ENCODE results near the gene TXNDC5. TPM values are rescaled to one million over a fixed set of nuclear protein-coding genes. Genes with fewer than 3 reads are reported as not detected.

The TXNDC5 gene
- total and polyA plus RNA-seq, 12 donors: 26.5 to 78.0 (median 38.3) TPM

GRCh38 chr6:7865781-7866180, 44.8 kb downstream of the TXNDC5 start:
- ATAC-seq: peak in 5 of 8 donors; percentile 41 to 62 (median 48)
- peaks cover 0 to 11% (median 0%) of the 10 kb centered on the region in 9 donors for H3K4me1 ChIP-seq
- no peak overlapping the region for H3K4me3 ChIP-seq
- no peak overlapping the region for H3K27ac ChIP-seq
- H3K27me3 ChIP-seq: no peaks in the 10 kb centered on the region
- WGBS, 2 donors: 41 to 42% methylated on average over 6 of the region's 6 CpGs
- DNase-seq: no peak
- no peaks in the 10 kb centered on the region for H3K9me3 ChIP-seq
- no peaks in the 10 kb centered on the region for H3K36me3 ChIP-seq
- TF ChIP-seq, protein P1, sequence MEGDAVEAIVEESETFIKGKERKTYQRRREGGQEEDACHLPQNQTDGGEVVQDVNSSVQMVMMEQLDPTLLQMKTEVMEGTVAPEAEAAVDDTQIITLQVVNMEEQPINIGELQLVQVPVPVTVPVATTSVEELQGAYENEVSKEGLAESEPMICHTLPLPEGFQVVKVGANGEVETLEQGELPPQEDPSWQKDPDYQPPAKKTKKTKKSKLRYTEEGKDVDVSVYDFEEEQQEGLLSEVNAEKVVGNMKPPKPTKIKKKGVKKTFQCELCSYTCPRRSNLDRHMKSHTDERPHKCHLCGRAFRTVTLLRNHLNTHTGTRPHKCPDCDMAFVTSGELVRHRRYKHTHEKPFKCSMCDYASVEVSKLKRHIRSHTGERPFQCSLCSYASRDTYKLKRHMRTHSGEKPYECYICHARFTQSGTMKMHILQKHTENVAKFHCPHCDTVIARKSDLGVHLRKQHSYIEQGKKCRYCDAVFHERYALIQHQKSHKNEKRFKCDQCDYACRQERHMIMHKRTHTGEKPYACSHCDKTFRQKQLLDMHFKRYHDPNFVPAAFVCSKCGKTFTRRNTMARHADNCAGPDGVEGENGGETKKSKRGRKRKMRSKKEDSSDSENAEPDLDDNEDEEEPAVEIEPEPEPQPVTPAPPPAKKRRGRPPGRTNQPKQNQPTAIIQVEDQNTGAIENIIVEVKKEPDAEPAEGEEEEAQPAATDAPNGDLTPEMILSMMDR (IDR thresholded peaks at IDR 0.05): peak in 3 of 9 donors; percentile 8 to 17 (median 10)
- intact Hi-C loops (cut with DNase I): no loop called here

DNA sequence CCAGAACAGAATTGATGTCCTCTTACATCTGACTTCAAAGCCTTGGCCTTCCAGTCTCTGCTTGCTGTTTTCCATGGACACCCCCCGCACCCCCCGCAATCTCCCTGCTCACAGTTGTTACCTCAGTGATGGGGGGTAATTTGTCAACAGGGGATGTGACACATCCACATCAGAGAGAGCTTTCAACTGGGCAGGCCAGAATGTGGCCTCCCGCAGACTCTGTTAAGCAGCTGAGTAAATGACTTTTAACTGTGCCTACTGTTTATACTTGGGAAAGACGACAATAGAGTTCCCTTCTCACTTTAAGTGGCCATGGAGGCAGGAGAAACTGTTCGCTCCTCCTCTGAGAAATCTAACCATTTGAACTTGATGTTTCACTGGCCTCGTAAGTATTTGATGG, 51.0 kb downstream of the TXNDC5 start:
- intact Hi-C loops (cut with DNase I): no loop called here
- Histone ChIP-seq H3K27ac (no peak overlapping the region), H3K9me3 (no peaks in the 10 kb centered on the region), H3K27me3 (no peaks in the 10 kb centered on the region), H3K36me3 (no peaks in the 10 kb centered on the region), H3K4me3 (no peak overlapping the region), H3K4me1 (no peaks in the 10 kb centered on the region)
- 70 to 73% methylated on average over 6 of the region's 6 CpGs for WGBS, 2 donors
- TF ChIP-seq, protein P1 (IDR thresholded peaks at IDR 0.05): no peak
- no peak for DNase-seq
- no peak for ATAC-seq

DNA sequence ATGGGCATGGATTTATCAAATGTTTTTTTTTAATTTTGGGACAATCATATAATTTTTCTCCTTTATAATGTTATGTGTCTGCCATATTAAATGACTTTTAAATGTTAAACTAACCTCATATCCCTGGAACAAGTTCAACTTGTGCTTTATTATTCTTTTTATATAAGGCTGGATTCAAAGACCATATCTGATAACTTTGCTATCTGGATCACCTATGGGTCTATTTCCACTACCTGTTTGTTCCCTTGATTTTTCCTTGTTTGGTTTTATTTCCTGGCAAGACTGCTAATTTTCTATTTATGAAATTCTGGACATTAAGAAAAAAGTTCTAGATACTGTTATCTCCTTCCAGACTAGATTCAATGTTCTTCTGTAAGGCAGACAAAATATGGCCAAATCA, 58.8 kb downstream of the TXNDC5 start:
- no peaks in the 10 kb centered on the region for H3K27me3 ChIP-seq
- no peak for ATAC-seq
- TF ChIP-seq, protein P1 (IDR thresholded peaks at IDR 0.05): no peak
- intact Hi-C loops (cut with DNase I): no loop called here
- no peak overlapping the region for H3K27ac ChIP-seq
- peaks cover 0 to 5% (median 0%) of the 10 kb centered on the region in 9 donors for H3K4me1 ChIP-seq
- H3K36me3 ChIP-seq: no peaks in the 10 kb centered on the region
- DNase-seq: no peak
- no peak overlapping the region for H3K4me3 ChIP-seq
- H3K9me3 ChIP-seq: peaks cover 0 to 33% (median 10%) of the 10 kb centered on the region in 11 donors

DNA sequence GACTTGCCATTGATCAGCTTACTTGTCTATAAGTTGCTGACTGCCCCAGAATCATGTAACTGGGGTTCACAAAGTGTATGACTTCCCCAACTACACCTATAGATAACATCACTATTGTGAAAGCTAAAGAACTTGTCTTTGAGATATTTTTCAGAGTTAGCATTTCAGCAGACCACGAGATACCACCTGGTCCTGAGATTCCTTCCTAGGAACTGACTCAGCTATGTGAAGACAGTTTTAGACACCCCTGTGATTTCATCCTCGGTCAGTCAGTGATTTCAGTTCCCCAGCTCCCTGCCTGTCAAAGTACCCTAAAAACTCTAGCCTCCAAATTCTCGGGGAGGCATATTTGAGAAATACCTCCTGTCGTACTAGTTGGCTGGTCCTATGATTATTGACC, 62.4 kb downstream of the TXNDC5 start:
- intact Hi-C loops (cut with DNase I): no loop called here
- H3K4me3 ChIP-seq: no peak overlapping the region
- H3K36me3 ChIP-seq: no peaks in the 10 kb centered on the region
- ATAC-seq (no peak), DNase-seq (no peak)
- TF ChIP-seq, protein P1 (IDR thresholded peaks at IDR 0.05): no peak
- no peak overlapping the region for H3K27ac ChIP-seq
- peaks cover 0 to 30% (median 10%) of the 10 kb centered on the region in 11 donors for H3K9me3 ChIP-seq
- 84 to 90% methylated on average over 4 of the region's 4 CpGs for WGBS, 2 donors
- H3K4me1 ChIP-seq: peaks cover 0 to 5% (median 0%) of the 10 kb centered on the region in 9 donors
- peaks cover 0 to 4% (median 0%) of the 10 kb centered on the region in 7 donors for H3K27me3 ChIP-seq
